H1 (cell line): ENCODE results near the gene ZNF750. TPM values are rescaled to one million over a fixed set of nuclear protein-coding genes. Genes with fewer than 3 reads are reported as not detected.

ENCODE experiments used
- EZH2 ChIP-seq: fragments of 200-600 bp; sonication (generic); IDR thresholded peaks from 2 replicates; pipeline ENCODE4 v1.7.1; 2012; ENCODE audit warnings: low read depth, mild to moderate bottlenecking, moderate library complexity, low read length, inconsistent platforms; ENCODE audit not compliant: severe bottlenecking
- TBP ChIP-seq: IDR thresholded peaks from 2 replicates; pipeline ENCODE4 v1.6.1; 2011; ENCODE audit warnings: low read depth, low read length, improper control_type of control experiment
- polyA plus RNA-seq, 7 experiments: library from polyadenylated mRNA; depleted of rRNA in 3 of 7; stranded (reverse) in 5 of 7; unstranded in 2 of 7; fragments of >200 nt in 5 of 7; fragments of 200-250 nt in 2 of 7; gene quantifications; 1 replicate in 5 of 7; 2 replicates in 1 of 7; 4 replicates in 1 of 7; pipeline versions ENCODE4 v1.2.1 to v1.2.3, GENCODE V29; 2011 to 2013; ENCODE audit warnings: missing spikeins in 2 of 7, mixed read lengths in 2 of 7
- total RNA-seq: library from RNA; stranded (reverse); fragmentation: NEBNext Ultra II Directional; extraction: Animal tissue kit (Norgen Biotek cat#: 25700); gene quantifications from 2 replicates; pipeline ENCODE4 v1.2.1, GENCODE V29; 2021
- TF ChIP-seq, protein P1 (sequence below), 3 experiments: IDR thresholded peaks; 1 replicate in 2 of 3; 2 replicates in 1 of 3; pipeline versions ENCODE4 v1.5.1 to v1.6.1; 2011; ENCODE audit warnings: low read length in 3 of 3, mild to moderate bottlenecking in 3 of 3, inconsistent platforms in 2 of 3, low read depth in 1 of 3, moderate library complexity in 1 of 3; ENCODE audit not compliant: insufficient read depth in 1 of 3; ENCODE audit errors: control extremely low read depth in 1 of 3

Gene ZNF750
- total and polyA plus RNA-seq, 2 of the 8 experiments (the other 6 are each of a cell fraction or from before 2014, with no cell fraction given) = not detected

- TF ChIP-seq, protein P1, sequence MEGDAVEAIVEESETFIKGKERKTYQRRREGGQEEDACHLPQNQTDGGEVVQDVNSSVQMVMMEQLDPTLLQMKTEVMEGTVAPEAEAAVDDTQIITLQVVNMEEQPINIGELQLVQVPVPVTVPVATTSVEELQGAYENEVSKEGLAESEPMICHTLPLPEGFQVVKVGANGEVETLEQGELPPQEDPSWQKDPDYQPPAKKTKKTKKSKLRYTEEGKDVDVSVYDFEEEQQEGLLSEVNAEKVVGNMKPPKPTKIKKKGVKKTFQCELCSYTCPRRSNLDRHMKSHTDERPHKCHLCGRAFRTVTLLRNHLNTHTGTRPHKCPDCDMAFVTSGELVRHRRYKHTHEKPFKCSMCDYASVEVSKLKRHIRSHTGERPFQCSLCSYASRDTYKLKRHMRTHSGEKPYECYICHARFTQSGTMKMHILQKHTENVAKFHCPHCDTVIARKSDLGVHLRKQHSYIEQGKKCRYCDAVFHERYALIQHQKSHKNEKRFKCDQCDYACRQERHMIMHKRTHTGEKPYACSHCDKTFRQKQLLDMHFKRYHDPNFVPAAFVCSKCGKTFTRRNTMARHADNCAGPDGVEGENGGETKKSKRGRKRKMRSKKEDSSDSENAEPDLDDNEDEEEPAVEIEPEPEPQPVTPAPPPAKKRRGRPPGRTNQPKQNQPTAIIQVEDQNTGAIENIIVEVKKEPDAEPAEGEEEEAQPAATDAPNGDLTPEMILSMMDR (IDR thresholded peaks at IDR 0.05; ENCODE audit: control extremely low read depth in 1 of 3, insufficient read depth in 1 of 3, low read depth in 1 of 3, low read length in 3 of 3) = no peak
- TF ChIP-seq TBP = no peak
- no peak for TF ChIP-seq EZH2
Observed at GRCh38 chr17:82812058-82812457, 27.8 kb downstream of the ZNF750 start (continued).
